HEK293T (cell line): ENCODE measurements around the gene CTCFL.

Experiments
- BHLHE40 ChIP-seq: fragments of 450-650 bp; IDR thresholded peaks from 2 replicates; pipeline ENCODE4 v1.6.1; 2016; ENCODE audit warnings: mild to moderate bottlenecking, moderate library complexity, borderline replicate concordance
- FOXA1 ChIP-seq: fragments of 450-650 bp; IDR thresholded peaks from 2 replicates; pipeline ENCODE4 v1.6.1; 2016; ENCODE audit warnings: mild to moderate bottlenecking
- FOXM1 ChIP-seq: fragments of 450-650 bp; IDR thresholded peaks from 2 replicates; pipeline ENCODE4 v1.6.1; 2017; ENCODE audit warnings: mild to moderate bottlenecking, borderline replicate concordance
- HDGF ChIP-seq: fragments of 450-650 bp; IDR thresholded peaks from 2 replicates; pipeline ENCODE4 v1.6.1; 2017; ENCODE audit warnings: antibody characterized with exemption, borderline replicate concordance
- L3MBTL2 ChIP-seq: fragments of 450-650 bp; conservative IDR thresholded peaks from 2 replicates; pipeline ENCODE4 v1.6.1; 2016; ENCODE audit warnings: mild to moderate bottlenecking
- LEF1 ChIP-seq: fragments of 450-650 bp; IDR thresholded peaks from 2 replicates; pipeline ENCODE4 v1.6.1; 2017; ENCODE audit warnings: mild to moderate bottlenecking, borderline replicate concordance
- NFRKB ChIP-seq: fragments of 450-650 bp; IDR thresholded peaks from 2 replicates; pipeline ENCODE4 v1.6.1; 2016; ENCODE audit warnings: mild to moderate bottlenecking, moderate library complexity
- PKNOX1 ChIP-seq: fragments of 450-650 bp; IDR thresholded peaks from 2 replicates; pipeline ENCODE4 v1.6.1; 2016
- SUZ12 ChIP-seq: fragments of 450-650 bp; IDR thresholded peaks from 2 replicates; pipeline ENCODE4 v1.6.1; 2016; ENCODE audit warnings: mild to moderate bottlenecking

- no peak for TF ChIP-seq LEF1
- no peak for TF ChIP-seq L3MBTL2
- TF ChIP-seq PKNOX1 = no peak
- no peak for TF ChIP-seq HDGF
- TF ChIP-seq SUZ12 = no peak
- TF ChIP-seq FOXA1 = no peak
- TF ChIP-seq FOXM1 = no peak
- no peak for TF ChIP-seq NFRKB
- TF ChIP-seq BHLHE40 = no peak
These were observed 2.4 kb downstream of the CTCFL start for GRCh38 chr20:57522380-57523140.
